HG03025 (cell line): Measurements from ENCODE around the gene GIPC3.
"Not testable (repeated sequence)": the region's sequence is repeated elsewhere in the genome, so short reads cannot be mapped to it uniquely, and the experiment has no call there.

Source experiments
- ATAC-seq: cut with Tn5 transposase; IDR thresholded peaks from one replicate; pipeline ENCODE4 v1.9.1; 2021; ENCODE audit warnings: mild to moderate bottlenecking, moderate library complexity; ENCODE audit not compliant: unreplicated experiment, low FRiP score

The GIPC3 gene

GRCh38 chr19:3575949-3576673 is 9.2 kb upstream of the GIPC3 start:
- ATAC-seq, result no peak

- ATAC-seq, result no peak
Measured at GRCh38 chr19:3576696-3577443, 8.4 kb upstream of the GIPC3 start.

- no peak for ATAC-seq
Measured at GRCh38 chr19:3577723-3578344, 7.4 kb upstream of the GIPC3 start.

- ATAC-seq, result no peak
Measured at GRCh38 chr19:3578390-3578789, 6.9 kb upstream of the GIPC3 start.

- no peak for ATAC-seq
Measured at GRCh38 chr19:3580156-3580934, 4.9 kb upstream of the GIPC3 start.

GRCh38 chr19:3581792-3582191 is 3.5 kb upstream of the GIPC3 start:
- ATAC-seq, result not testable (repeated sequence)

GRCh38 chr19:3584036-3584802 is 1.1 kb upstream of the GIPC3 start:
- ATAC-seq, result not testable (repeated sequence)

GRCh38 chr19:3586127-3586626 is 899 bp downstream of the GIPC3 start:
- ATAC-seq, result no peak

GRCh38 chr19:3586707-3587346 is 1.5 kb downstream of the GIPC3 start:
- no peak for ATAC-seq

- ATAC-seq, result no peak
Measured at GRCh38 chr19:3589439-3589838, 4.2 kb downstream of the GIPC3 start.

GRCh38 chr19:3589949-3590348 is 4.7 kb downstream of the GIPC3 start:
- no peak for ATAC-seq

GRCh38 chr19:3590991-3591659 is 5.8 kb downstream of the GIPC3 start:
- no peak for ATAC-seq

- no peak for ATAC-seq
Measured at GRCh38 chr19:3591876-3592613, 6.8 kb downstream of the GIPC3 start.

GRCh38 chr19:3593156-3593555 is 7.9 kb downstream of the GIPC3 start:
- ATAC-seq, result no peak

GRCh38 chr19:3595521-3596061 is 10.3 kb downstream of the GIPC3 start:
- no peak for ATAC-seq

GRCh38 chr19:3599776-3600187 is 14.5 kb downstream of the GIPC3 start:
- no peak for ATAC-seq

GRCh38 chr19:3601021-3601420 is 15.7 kb downstream of the GIPC3 start:
- no peak for ATAC-seq
